NCI-H774 (cell line): Measurements from ENCODE around the gene TFDP2.
"Not testable (repeated sequence)": the region's sequence is repeated elsewhere in the genome, so short reads cannot be mapped to it uniquely, and the experiment has no call there.

Experiments used
- DNase-seq: peaks from one replicate; lab custom pipeline; 2025; lab: John Stamatoyannopoulos, UW

TFDP2 gene

DNA sequence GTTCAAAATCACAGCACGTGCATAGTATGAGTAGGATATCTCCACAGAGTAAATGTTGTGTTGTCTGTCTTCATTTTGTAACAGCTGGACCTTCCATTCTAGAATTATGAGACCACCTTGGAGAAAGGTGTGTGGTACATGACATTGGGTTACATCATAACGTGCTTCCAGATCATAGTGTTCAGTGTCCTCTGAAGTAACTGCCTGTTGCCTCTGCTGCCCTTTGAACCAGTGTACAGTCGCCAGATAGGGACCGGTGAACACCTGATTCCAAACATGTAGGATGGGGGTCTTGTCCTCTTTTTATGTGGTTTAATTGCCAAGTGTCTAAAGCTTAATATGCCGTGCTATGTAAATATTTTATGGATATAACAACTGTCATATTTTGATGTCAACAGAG, 223.7 kb downstream of the TFDP2 start:
- DNase-seq, result not testable (repeated sequence)

GRCh38 chr3:141921316-141921715, 228.0 kb downstream of the TFDP2 start:
- no peak for DNase-seq

DNA sequence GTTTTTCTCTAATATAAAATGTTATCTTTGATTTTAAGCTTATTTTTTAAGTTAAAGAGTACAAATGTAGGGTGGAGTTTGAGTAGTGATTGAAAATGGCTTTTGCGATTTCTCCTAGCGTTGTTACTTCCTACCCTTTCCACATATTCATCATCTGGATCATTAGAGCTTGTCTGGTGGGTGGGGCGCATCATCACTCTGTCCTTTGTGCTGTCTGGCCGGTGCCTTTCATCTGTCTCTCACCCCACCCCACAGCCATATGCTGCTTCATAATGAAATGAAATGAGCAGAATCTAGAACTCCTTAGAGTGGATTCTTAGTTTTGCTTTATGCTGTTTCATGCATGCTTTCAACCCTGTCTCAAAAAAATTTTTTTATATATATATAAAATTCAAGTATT, 228.6 kb downstream of the TFDP2 start:
- DNase-seq, result no peak

- no peak for DNase-seq
Measured at GRCh38 chr3:141915766-141916165, 233.6 kb downstream of the TFDP2 start.

GRCh38 chr3:141915016-141915415, 234.3 kb downstream of the TFDP2 start:
- DNase-seq, result no peak

- no peak for DNase-seq
Measured at GRCh38 chr3:141914311-141914710, 235.0 kb downstream of the TFDP2 start.

GRCh38 chr3:141913150-141913811, 236.1 kb downstream of the TFDP2 start:
- no peak for DNase-seq

GRCh38 chr3:141909986-141910385, 239.4 kb downstream of the TFDP2 start:
- not testable (repeated sequence) for DNase-seq

DNA sequence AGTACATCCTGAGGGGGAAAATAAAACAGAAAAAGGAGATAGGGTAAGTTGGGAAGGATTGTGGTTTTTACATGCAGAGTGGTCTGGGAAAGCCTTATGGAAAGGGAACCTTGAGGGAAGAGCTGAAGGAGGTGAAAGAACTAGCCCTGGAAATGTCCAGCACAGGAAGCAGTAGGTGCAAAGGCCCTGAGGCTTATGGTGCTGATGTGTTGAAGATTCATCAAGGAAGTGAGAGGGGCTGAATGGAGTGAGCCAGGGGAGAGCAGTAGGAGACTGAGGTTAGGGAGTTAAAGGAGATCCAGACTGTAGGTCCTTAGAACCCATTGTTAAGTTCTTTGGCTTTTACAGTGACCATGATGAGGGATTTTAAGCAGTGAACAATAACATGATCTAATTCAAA, 239.9 kb downstream of the TFDP2 start:
- no peak for DNase-seq

GRCh38 chr3:141905129-141905528, 244.2 kb downstream of the TFDP2 start:
- no peak for DNase-seq

DNA sequence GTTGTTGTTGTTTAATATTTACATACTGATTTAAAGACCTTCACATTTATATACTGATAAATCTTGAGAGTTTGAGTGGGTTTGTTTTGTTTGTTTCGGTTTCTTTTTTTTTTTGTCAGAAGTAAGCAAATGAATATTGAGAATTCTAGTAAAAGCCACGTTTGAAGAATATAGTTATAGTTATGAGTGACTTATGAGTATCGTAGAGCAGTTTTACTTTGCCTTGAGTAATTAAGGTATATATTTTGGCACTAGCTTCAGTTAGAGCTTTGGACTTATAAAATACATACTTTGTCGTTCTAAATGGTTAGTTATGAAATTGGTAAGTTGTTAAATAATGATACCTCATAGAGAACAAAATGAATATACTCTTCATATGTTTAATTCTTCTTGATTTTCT, 245.1 kb downstream of the TFDP2 start:
- DNase-seq, result no peak

GRCh38 chr3:141901914-141902313, 247.4 kb downstream of the TFDP2 start:
- no peak for DNase-seq

GRCh38 chr3:141900343-141900742, 249.0 kb downstream of the TFDP2 start:
- no peak for DNase-seq

- DNase-seq, result no peak
Measured at GRCh38 chr3:141898908-141899307, 250.4 kb downstream of the TFDP2 start.

- no peak for DNase-seq
Measured at GRCh38 chr3:141895731-141896130, 253.6 kb downstream of the TFDP2 start.

- no peak for DNase-seq
Measured at GRCh38 chr3:141894524-141895176, 254.7 kb downstream of the TFDP2 start.
